Caco-2 (cell line): ENCODE results near the gene HHEX. TPM values are rescaled to one million over a fixed set of nuclear protein-coding genes. Genes with fewer than 3 reads are reported as not detected.
A peak's percentile ranks its signal among the peaks of the same experiment; 100 is the strongest.

Experiments
- BruUV-seq: library from RNA; stranded (reverse); fragments of 400-500 nt; replicated peaks from 2 replicates; lab custom pipeline; 2021; lab: Mats Ljungman, UMichigan
- CTCF ChIA-PET: fragments of 300-600 bp; sonication (Branson Sonifier 250); formaldehyde crosslinking; loops from one replicate; lab custom pipeline; 2022; ENCODE audit warnings: antibody characterized with exemption; lab: Charles Lee
- POLR2A ChIA-PET: fragments of 300-600 bp; sonication (Branson Sonifier 250); formaldehyde crosslinking; loops from one replicate; lab custom pipeline; 2022; ENCODE audit warnings: antibody characterized with exemption; lab: Charles Lee
- DNase-seq, 2 experiments: peaks; one replicate each; pipeline versions ENCODE4 v3.0.0 to v3.0.0-alpha.2; 2020 to 2022
- H3K27me3 ChIP-seq: replicated peaks from 2 replicates; pipeline ENCODE4 v1.6.0; 2011; ENCODE audit warnings: low read length; ENCODE audit not compliant: control insufficient read depth, insufficient read depth
- H3K36me3 ChIP-seq: 2 replicates; pipeline ENCODE4 v1.5.1; 2011; ENCODE audit warnings: low read length; ENCODE audit not compliant: control insufficient read depth, insufficient read depth
- H3K4me1 ChIP-seq: fragments of 250-450 bp; sonication (Bioruptor Pico); 2 replicates; pipeline ENCODE4 v1.5.1; 2020; ENCODE audit warnings: mild to moderate bottlenecking
- H3K4me3 ChIP-seq: 2 replicates; pipeline ENCODE4 v1.5.1; 2011; ENCODE audit warnings: low read depth, mild to moderate bottlenecking, control low read depth, low read length
- H3K9me3 ChIP-seq: fragments of 250-450 bp; sonication (Bioruptor Pico); 2 replicates; pipeline ENCODE4 v1.5.1; 2020; ENCODE audit warnings: mild to moderate bottlenecking, moderate library complexity
- H3K27ac Mint-ChIP-seq: one replicate; pipeline ENCODE4 v1.8.0; 2022; ENCODE audit warnings: mixed read lengths; ENCODE audit not compliant: unreplicated experiment
- H3K27me3 Mint-ChIP-seq: one replicate; pipeline ENCODE4 v1.8.0; 2022; ENCODE audit warnings: mixed read lengths; ENCODE audit not compliant: insufficient read depth, unreplicated experiment
- H3K36me3 Mint-ChIP-seq: one replicate; pipeline ENCODE4 v1.8.0; 2022; ENCODE audit warnings: mild to moderate bottlenecking, mixed read lengths; ENCODE audit not compliant: insufficient read depth, unreplicated experiment
- H3K4me1 Mint-ChIP-seq: one replicate; pipeline ENCODE4 v1.8.0; 2022; ENCODE audit warnings: low read depth, mixed read lengths; ENCODE audit not compliant: unreplicated experiment
- H3K4me3 Mint-ChIP-seq: one replicate; pipeline ENCODE4 v1.8.0; 2022; ENCODE audit warnings: mild to moderate bottlenecking, moderate library complexity, mixed read lengths; ENCODE audit not compliant: unreplicated experiment
- H3K9me3 Mint-ChIP-seq: one replicate; pipeline ENCODE4 v1.8.0; 2022; ENCODE audit warnings: mixed read lengths; ENCODE audit not compliant: unreplicated experiment
- intact Hi-C: fragments of 100-400 bp; cut with micrococcal nuclease; formaldehyde crosslinking; loops from one replicate; pipeline ENCODE4 v1.10.0; 2022; ENCODE audit not compliant: unreplicated experiment
- total RNA-seq: library from RNA; stranded (reverse); gene quantifications from 2 replicates; pipeline ENCODE4 v1.2.3, GENCODE V29; 2022
- TF ChIP-seq, protein P1 (sequence below), 2 experiments: fragments of 200-600 bp in 1 of 2; IDR thresholded peaks; 1 replicate in 1 of 2; 2 replicates in 1 of 2; pipeline versions ENCODE4 v1.5.1 to v1.8.0; 2011 to 2022; ENCODE audit warnings: antibody characterized with exemption in 1 of 2, control low read depth in 1 of 2, inconsistent platforms in 1 of 2, low read depth in 1 of 2, low read length in 1 of 2, mild to moderate bottlenecking in 1 of 2, moderate library complexity in 1 of 2; ENCODE audit not compliant: insufficient read depth in 1 of 2, severe bottlenecking in 1 of 2, unreplicated experiment in 1 of 2

The HHEX gene
- total RNA-seq, 1 experiment from 2014 or later: 6.7 TPM

- ChIA-PET CTCF (no interaction called here), POLR2A (no interaction called here)
- H3K4me3 ChIP-seq: no peak overlapping the region
- no peaks in the 10 kb centered on the region for H3K4me1 Mint-ChIP-seq
- peaks cover 54% of the 10 kb centered on the region for H3K36me3 Mint-ChIP-seq
- H3K27ac Mint-ChIP-seq: no peak overlapping the region
- no peaks in the 10 kb centered on the region for H3K9me3 ChIP-seq
- H3K27me3 ChIP-seq: no peaks in the 10 kb centered on the region
- no peak for DNase-seq
- H3K9me3 Mint-ChIP-seq: peaks cover 8% of the 10 kb centered on the region
- intact Hi-C loops: no loop called here
- no peaks in the 10 kb centered on the region; the same call in 1 of the 2 replicates for H3K4me1 ChIP-seq
- BruUV-seq: no TSS peak
- H3K27me3 Mint-ChIP-seq: no peaks in the 10 kb centered on the region
- H3K4me3 Mint-ChIP-seq: no peak overlapping the region
- no peaks in the 10 kb centered on the region; the same call in 1 of the 2 replicates for H3K36me3 ChIP-seq
- TF ChIP-seq, protein P1, sequence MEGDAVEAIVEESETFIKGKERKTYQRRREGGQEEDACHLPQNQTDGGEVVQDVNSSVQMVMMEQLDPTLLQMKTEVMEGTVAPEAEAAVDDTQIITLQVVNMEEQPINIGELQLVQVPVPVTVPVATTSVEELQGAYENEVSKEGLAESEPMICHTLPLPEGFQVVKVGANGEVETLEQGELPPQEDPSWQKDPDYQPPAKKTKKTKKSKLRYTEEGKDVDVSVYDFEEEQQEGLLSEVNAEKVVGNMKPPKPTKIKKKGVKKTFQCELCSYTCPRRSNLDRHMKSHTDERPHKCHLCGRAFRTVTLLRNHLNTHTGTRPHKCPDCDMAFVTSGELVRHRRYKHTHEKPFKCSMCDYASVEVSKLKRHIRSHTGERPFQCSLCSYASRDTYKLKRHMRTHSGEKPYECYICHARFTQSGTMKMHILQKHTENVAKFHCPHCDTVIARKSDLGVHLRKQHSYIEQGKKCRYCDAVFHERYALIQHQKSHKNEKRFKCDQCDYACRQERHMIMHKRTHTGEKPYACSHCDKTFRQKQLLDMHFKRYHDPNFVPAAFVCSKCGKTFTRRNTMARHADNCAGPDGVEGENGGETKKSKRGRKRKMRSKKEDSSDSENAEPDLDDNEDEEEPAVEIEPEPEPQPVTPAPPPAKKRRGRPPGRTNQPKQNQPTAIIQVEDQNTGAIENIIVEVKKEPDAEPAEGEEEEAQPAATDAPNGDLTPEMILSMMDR (IDR thresholded peaks at IDR 0.05; ENCODE audit: insufficient read depth in 1 of 2, low read depth in 1 of 2, low read length in 1 of 2, severe bottlenecking in 1 of 2, unreplicated experiment in 1 of 2): no peak
These were observed 33.3 kb upstream of the HHEX start for GRCh38 chr10:92656266-92656961.

DNA sequence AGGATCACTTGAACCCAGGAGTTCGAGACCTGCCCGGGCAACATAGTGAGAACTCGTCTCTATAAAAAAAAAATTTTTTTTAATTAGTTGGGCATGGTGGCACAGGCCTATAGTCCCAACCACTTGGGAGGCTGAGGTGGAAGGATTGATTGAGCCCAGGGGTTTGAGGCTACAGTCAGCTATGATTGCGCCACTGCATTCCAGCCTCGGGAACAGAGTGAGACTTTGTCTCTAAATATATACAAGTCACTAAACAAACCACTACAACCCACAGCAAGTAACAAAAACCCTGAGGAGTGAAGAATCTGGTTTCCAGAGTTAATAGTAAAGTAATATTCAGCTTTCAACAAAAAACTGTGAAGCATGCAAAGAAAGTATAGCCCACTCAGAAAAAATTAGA is 32.7 kb upstream of the HHEX start:
- no peak overlapping the region for H3K27ac Mint-ChIP-seq
- TF ChIP-seq, protein P1 (IDR thresholded peaks at IDR 0.05; ENCODE audit: insufficient read depth in 1 of 2, low read depth in 1 of 2, low read length in 1 of 2, severe bottlenecking in 1 of 2, unreplicated experiment in 1 of 2): no peak
- H3K36me3 ChIP-seq: no peaks in the 10 kb centered on the region; the same call in 1 of the 2 replicates
- CTCF ChIA-PET: interaction anchor here (0.7 kb wide), 1 partner anchor 192 kb away, joined by 3 read pairs; the partner anchor contains the start of gene EXOC6
- no peak overlapping the region for H3K4me3 ChIP-seq
- POLR2A ChIA-PET: no interaction called here
- H3K4me1 ChIP-seq: no peaks in the 10 kb centered on the region; the same call in 1 of the 2 replicates
- intact Hi-C loops: no loop called here
- peaks cover 48% of the 10 kb centered on the region for H3K36me3 Mint-ChIP-seq
- H3K9me3 Mint-ChIP-seq: peaks cover 14% of the 10 kb centered on the region
- BruUV-seq: no TSS peak
- H3K4me1 Mint-ChIP-seq: no peaks in the 10 kb centered on the region
- DNase-seq: peak in 1 of 2 experiments; percentile 18
- H3K4me3 Mint-ChIP-seq: no peak overlapping the region
- H3K9me3 ChIP-seq: no peaks in the 10 kb centered on the region
- no peaks in the 10 kb centered on the region for H3K27me3 ChIP-seq
- no peaks in the 10 kb centered on the region for H3K27me3 Mint-ChIP-seq

DNA sequence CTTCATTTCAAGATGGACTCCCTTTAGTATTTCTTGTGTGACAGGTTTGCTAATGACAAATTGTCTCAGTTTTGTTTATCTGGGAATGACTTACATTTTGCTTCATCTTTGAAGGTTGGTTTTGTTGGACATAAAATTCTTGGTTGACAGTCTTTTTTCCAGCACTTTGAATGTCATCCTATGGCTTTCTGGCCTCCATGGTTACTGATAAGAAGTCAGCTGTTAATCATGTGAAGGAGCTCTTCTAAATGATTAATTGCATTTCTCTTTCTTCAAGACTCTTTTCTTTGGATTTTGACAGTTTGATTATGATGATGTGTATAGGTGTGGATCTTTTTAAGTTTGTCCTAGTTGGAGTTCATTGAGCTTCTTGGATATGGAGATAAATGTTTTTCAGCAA is 26.9 kb upstream of the HHEX start:
- BruUV-seq: no TSS peak
- no peak overlapping the region for H3K4me3 ChIP-seq
- POLR2A ChIA-PET: no interaction called here

More for the DNA sequence above, 26.9 kb upstream of the HHEX start:
- Mint-ChIP-seq H3K27ac (no peak overlapping the region), H3K4me1 (no peaks in the 10 kb centered on the region), H3K4me3 (no peak overlapping the region), H3K9me3 (peaks cover 31% of the 10 kb centered on the region), H3K36me3 (peaks cover 6% of the 10 kb centered on the region), H3K27me3 (no peaks in the 10 kb centered on the region)
- Histone ChIP-seq H3K4me1 (no peaks in the 10 kb centered on the region), H3K36me3 (no peaks in the 10 kb centered on the region; the same call in 1 of the 2 replicates), H3K27me3 (no peaks in the 10 kb centered on the region), H3K9me3 (peaks cover 8% of the 10 kb centered on the region)
- TF ChIP-seq, protein P1 (IDR thresholded peaks at IDR 0.05; ENCODE audit: insufficient read depth in 1 of 2, low read depth in 1 of 2, low read length in 1 of 2, severe bottlenecking in 1 of 2, unreplicated experiment in 1 of 2): no peak
- DNase-seq: no peak
- intact Hi-C loops: no loop called here
- CTCF ChIA-PET: no interaction called here
